OCI-LY1 (cell line): Measurements from ENCODE around the gene ZNF474.

Experiments
- CTCF ChIP-seq: fragments of 200-600 bp; sonication (generic), shearing (Covaris generic); IDR thresholded peaks from 2 replicates; pipeline ENCODE4 v1.5.1; 2017; ENCODE audit warnings: mild to moderate bottlenecking, antibody characterized with exemption, low read length, moderate library complexity, mixed read lengths
- EZH2 ChIP-seq: fragments of 200-600 bp; sonication (generic), shearing (Covaris generic); IDR thresholded peaks from 2 replicates; pipeline ENCODE4 v1.8.0; 2017; ENCODE audit warnings: borderline replicate concordance, mixed run types, mild to moderate bottlenecking, antibody characterized with exemption, low read length, moderate library complexity, mixed read lengths

DNA sequence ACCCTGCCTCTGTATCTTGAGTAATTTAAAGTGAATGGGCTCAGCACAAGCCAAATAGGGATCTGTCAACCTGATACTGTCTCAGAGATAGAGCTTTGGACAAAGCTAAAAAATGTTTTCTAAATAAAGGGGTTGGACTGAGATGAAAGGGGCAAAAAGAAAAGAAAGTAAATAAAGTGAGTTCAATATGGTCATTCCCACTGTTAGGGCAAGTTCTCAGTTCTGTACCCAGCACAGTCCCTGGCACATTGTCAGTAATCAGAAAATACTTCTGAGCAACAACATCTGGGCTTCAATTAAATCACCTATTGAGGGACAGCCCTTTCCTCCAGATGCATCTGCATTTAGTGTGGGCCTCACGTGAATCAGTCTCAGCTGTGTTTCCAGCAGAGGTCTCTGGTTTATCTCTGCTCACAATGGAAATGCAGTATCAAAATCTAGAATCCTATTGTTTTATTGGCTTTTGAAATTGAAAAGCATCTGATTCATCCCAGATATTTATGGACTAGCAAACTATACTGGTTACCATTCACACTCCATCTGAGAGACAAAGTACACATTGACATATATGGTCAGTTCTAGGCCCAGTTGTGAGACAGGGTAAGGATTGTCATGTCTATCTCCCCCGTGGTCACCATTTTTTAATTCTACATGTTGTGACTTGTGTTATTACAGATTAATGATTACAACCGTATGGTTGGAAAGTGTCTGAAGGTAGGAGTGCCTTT is 35.6 kb downstream of the ZNF474 start:
- TF ChIP-seq EZH2 (no peak), CTCF (no peak)
